B cell (primary cell): ENCODE measurements around the gene ADAM19. TPM values are rescaled to one million over a fixed set of nuclear protein-coding genes. Genes with fewer than 3 reads are reported as not detected.

Source experiments
- ATAC-seq: fragments of 200-7000 bp; cut with Tn5 transposase; one replicate; pipeline ENCODE4 v1.10.0; 2021; ENCODE audit warnings: low read depth, mild to moderate bottlenecking, moderate number of reproducible peaks, moderate library complexity
- CTCF ChIA-PET: fragments of 350-600 bp; sonication (Branson Sonifier 250); formaldehyde crosslinking; loops from one replicate; lab custom pipeline; 2021; ENCODE audit warnings: antibody characterized with exemption, inconsistent platforms; lab: Charles Lee
- POLR2A ChIA-PET: fragments of 350-600 bp; sonication (Branson Sonifier 250); formaldehyde crosslinking; loops from one replicate; lab custom pipeline; 2021; ENCODE audit warnings: antibody characterized with exemption; lab: Charles Lee
- DNase-seq: peaks from one replicate; pipeline ENCODE4 v3.0.0; 2013
- H2AFZ ChIP-seq: 2 replicates; pipeline ENCODE4 v1.6.1; 2012; ENCODE audit warnings: mild to moderate bottlenecking, low read depth, low read length; ENCODE audit not compliant: insufficient read depth, poor library complexity, severe bottlenecking
- H3K27ac ChIP-seq, 2 donors: 1 replicate in 1 of 2; 2 replicates in 1 of 2; pipeline ENCODE4 v1.5.1; 2012 to 2013; ENCODE audit warnings: low read length in 2 of 2, mild to moderate bottlenecking in 2 of 2, moderate library complexity in 1 of 2
- H3K27me3 ChIP-seq, 4 experiments: fragments of 200-600 bp in 1 of 4; sonication (generic) in 1 of 4; replicated peaks in 1 of 4; 1 replicate in 2 of 4; 2 replicates in 2 of 4; pipeline versions ENCODE4 v1.6.1 to v1.7.0; 2013 to 2016; ENCODE audit warnings: low read length in 3 of 4, mild to moderate bottlenecking in 2 of 4, mixed read lengths in 1 of 4, moderate library complexity in 1 of 4; ENCODE audit not compliant: insufficient read depth in 4 of 4, control insufficient read depth in 3 of 4; ENCODE audit errors: control extremely low read depth in 1 of 4
- H3K36me3 ChIP-seq, 2 experiments: replicated peaks in 1 of 2; 1 replicate in 1 of 2; 2 replicates in 1 of 2; pipeline versions ENCODE4 v1.6.1 to v1.7.1; 2013; ENCODE audit warnings: low read length in 1 of 2; ENCODE audit not compliant: insufficient read depth in 2 of 2, control insufficient read depth in 1 of 2; ENCODE audit errors: control extremely low read depth in 1 of 2, extremely low read depth in 1 of 2
- H3K4me1 ChIP-seq, 2 donors: fragments of 200-600 bp in 1 of 2; sonication (generic) in 1 of 2; 1 replicate in 1 of 2; 2 replicates in 1 of 2; pipeline versions ENCODE4 v1.5.1 to v1.6.1; 2013 to 2017; ENCODE audit warnings: low read length in 2 of 2; ENCODE audit not compliant: control insufficient read depth in 2 of 2, insufficient read depth in 2 of 2
- H3K4me2 ChIP-seq: replicated peaks from 2 replicates; pipeline ENCODE3; 2012; ENCODE audit warnings: mild to moderate bottlenecking, low read depth, low read length; ENCODE audit not compliant: poor library complexity, severe bottlenecking
- H3K4me3 ChIP-seq, 5 experiments: fragments of 200-600 bp in 1 of 5; sonication (generic) in 1 of 5; 1 replicate in 3 of 5; 2 replicates in 2 of 5; pipeline versions ENCODE4 v1.5.1 to v1.7.0; 2011 to 2016; ENCODE audit warnings: low read length in 4 of 5, mild to moderate bottlenecking in 4 of 5, low read depth in 2 of 5, control low read depth in 1 of 5, moderate library complexity in 1 of 5; ENCODE audit not compliant: insufficient read depth in 1 of 5; ENCODE audit errors: control extremely low read depth in 1 of 5, extremely low read depth in 1 of 5
- H3K79me2 ChIP-seq: fragments of 200-600 bp; sonication (generic); one replicate; pipeline ENCODE4 v1.6.0; 2016; ENCODE audit warnings: low read length; ENCODE audit not compliant: control insufficient read depth, insufficient read depth
- H3K9ac ChIP-seq: fragments of 200-600 bp; sonication (generic); 2 replicates; pipeline ENCODE4 v1.6.1; 2017; ENCODE audit warnings: mild to moderate bottlenecking, low read length, moderate library complexity
- H3K9me3 ChIP-seq, 3 donors: one replicate each; pipeline versions ENCODE4 v1.6.1 to v1.7.1; 2013; ENCODE audit warnings: low read length in 2 of 3; ENCODE audit not compliant: control insufficient read depth in 2 of 3, insufficient read depth in 1 of 3; ENCODE audit errors: control extremely low read depth in 1 of 3
- H4K20me1 ChIP-seq: 2 replicates; pipeline ENCODE4 v1.6.0; 2012; ENCODE audit warnings: mild to moderate bottlenecking, low read length; ENCODE audit not compliant: insufficient read depth, control insufficient read depth, poor library complexity, severe bottlenecking
- H3K27ac Mint-ChIP-seq: one replicate; pipeline ENCODE4 v1.8.0; 2021; ENCODE audit warnings: mixed read lengths
- H3K27me3 Mint-ChIP-seq: one replicate; pipeline ENCODE4 v1.8.0; 2021; ENCODE audit warnings: mixed read lengths
- H3K4me1 Mint-ChIP-seq: one replicate; pipeline ENCODE4 v1.8.0; 2021; ENCODE audit warnings: mixed read lengths
- H3K4me3 Mint-ChIP-seq: one replicate; pipeline ENCODE4 v1.8.0; 2021; ENCODE audit warnings: mixed read lengths
- H3K9me3 Mint-ChIP-seq: one replicate; pipeline ENCODE4 v1.8.0; 2022; ENCODE audit warnings: mixed read lengths; ENCODE audit not compliant: insufficient read depth
- CTCF ChIP-seq: fragments of 200-600 bp; IDR thresholded peaks from one replicate; pipeline ENCODE4 v1.8.0; 2022; ENCODE audit warnings: antibody characterized with exemption, mild to moderate bottlenecking
- EZH2 ChIP-seq: IDR thresholded peaks from 2 replicates; pipeline ENCODE4 v1.6.1; 2012; ENCODE audit warnings: borderline replicate concordance, low read depth, mild to moderate bottlenecking, moderate library complexity, low read length; ENCODE audit not compliant: insufficient read depth, poor library complexity, severe bottlenecking
- WGBS: methylation state at CpG from one replicate; pipeline ENCODE4 v1.1.5; 2013; ENCODE audit warnings: missing lambda C conversion rate; ENCODE audit not compliant: insufficient coverage; 5-methylcytosine and 5-hydroxymethylcytosine counted together
- intact Hi-C: fragments of 100-400 bp; cut with micrococcal nuclease; formaldehyde crosslinking; loops from one replicate; pipeline ENCODE4 v1.10.0; 2022
- polyA plus RNA-seq: library from polyadenylated mRNA; depleted of rRNA; stranded (reverse); fragments of >200 nt; gene quantifications from 2 replicates; pipeline ENCODE4 v1.2.3, GENCODE V29; 2012
- total RNA-seq, 2 donors: library from RNA; stranded (reverse); fragments of 120-200 nt in 1 of 2; gene quantifications; 1 replicate in 1 of 2; 2 replicates in 1 of 2; pipeline versions ENCODE4 v1.2.3 to v1.2.4, GENCODE V29; 2013 to 2022

Gene ADAM19
- total and polyA plus RNA-seq, 2 donors (not counting 1 experiment from before 2014, with no cell fraction given) = 110 to 171 TPM

DNA sequence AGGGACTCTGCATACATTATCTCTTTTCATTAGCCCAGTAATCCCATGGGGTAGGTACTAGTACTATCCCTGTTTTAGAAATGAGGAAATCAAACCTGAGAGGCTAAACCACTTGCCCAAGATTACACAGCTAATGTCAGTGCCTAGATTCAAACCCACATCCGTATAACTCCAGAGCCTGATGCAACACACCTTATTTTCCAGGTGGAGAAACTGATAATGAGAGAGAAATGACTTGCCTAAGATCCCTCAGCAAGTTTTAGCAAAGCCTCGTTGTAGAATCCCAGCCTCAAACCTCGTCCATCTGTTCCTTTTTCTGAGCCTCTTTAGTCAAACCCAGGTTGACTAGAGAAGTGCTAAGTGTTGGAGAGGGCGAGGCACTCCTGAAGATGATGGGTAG is 1.1 kb upstream of the ADAM19 start:
- ChIA-PET CTCF (interaction anchor here (0.6 to 2.9 kb wide), 7 partner anchors 8 to 92 kb away, joined by 4 to 14 read pairs (median 6); partner anchors contain the start of gene SOX30), POLR2A (interaction anchor here (0.6 to 2.9 kb wide), 6 partner anchors 10 to 145 kb away, joined by 3 to 8 read pairs (median 4); no protein-coding TSS in a partner anchor)
- H3K9me3 Mint-ChIP-seq = no peaks in the 10 kb centered on the region
- no peaks in the 10 kb centered on the region for H3K27me3 ChIP-seq
- peaks cover 37 to 62% of the 10 kb centered on the region in 2 donors for H3K4me1 ChIP-seq
- intact Hi-C loops = loop anchor here (10.0 kb wide), 1 partner anchor 142 kb away; no protein-coding TSS in a partner anchor
- H3K4me3 ChIP-seq = no peak overlapping the region
- peak overlapping the region; percentile 85 for H3K4me2 ChIP-seq
- H3K4me1 Mint-ChIP-seq = peaks cover 61% of the 10 kb centered on the region
- TF ChIP-seq CTCF (no peak), EZH2 (no peak)
- peaks cover 0 to 11% of the 10 kb centered on the region in 2 experiments for H3K36me3 ChIP-seq
- H4K20me1 ChIP-seq = peaks cover 12% of the 10 kb centered on the region
- H2AFZ ChIP-seq = no peak overlapping the region
- ATAC-seq (no peak), DNase-seq (peak; percentile 41)
- no peaks in the 10 kb centered on the region for H3K27me3 Mint-ChIP-seq
- H3K27ac Mint-ChIP-seq = peak overlapping the region; percentile 95
- peak overlapping the region; percentile 9 to 55 for H3K27ac ChIP-seq
- H3K9me3 ChIP-seq = no peaks in the 10 kb centered on the region
- 100% methylated on average over 1 of the region's 4 CpGs for WGBS
- H3K79me2 ChIP-seq = peaks cover 42% of the 10 kb centered on the region
- peak overlapping the region; percentile 89 for H3K4me3 Mint-ChIP-seq
- peak overlapping the region; percentile 92 for H3K9ac ChIP-seq
